Hepatic stellate cell (primary cell): ENCODE results near the gene PLTP.
A peak's percentile ranks its signal among the peaks of the same experiment; 100 is the strongest.

ENCODE experiments used
- DNase-seq: peaks from one replicate; pipeline ENCODE4 v3.0.0; 2011; ENCODE audit warnings: low spot score

The PLTP gene

GRCh38 chr20:45898285-45898684, 13.7 kb downstream of the PLTP start:
- no peak for DNase-seq

GRCh38 chr20:45897692-45898091, 14.3 kb downstream of the PLTP start:
- no peak for DNase-seq

- no peak for DNase-seq
These were observed 14.7 kb downstream of the PLTP start for GRCh38 chr20:45897289-45897688.

GRCh38 chr20:45896641-45897161, 15.3 kb downstream of the PLTP start:
- no peak for DNase-seq

- no peak for DNase-seq
These were observed 17.2 kb downstream of the PLTP start for GRCh38 chr20:45894797-45895196.

- no peak for DNase-seq
These were observed 18.1 kb downstream of the PLTP start for GRCh38 chr20:45893831-45894230.

- DNase-seq: no peak
These were observed 19.0 kb downstream of the PLTP start for GRCh38 chr20:45892828-45893500.

GRCh38 chr20:45892049-45892825, 19.7 kb downstream of the PLTP start:
- DNase-seq: peak; percentile 84

GRCh38 chr20:45890985-45891983, 20.7 kb downstream of the PLTP start, which contains the start of the genes CTSA and NEURL2:
CTSA (plus strand) TSS chr20:45891335; CDS start chr20:45891569, 234 bp downstream.
NEURL2 (minus strand) TSS chr20:45891208; CDS start chr20:45890991, 217 bp downstream.
- DNase-seq: peak; percentile 98

- peak; percentile 91 for DNase-seq
These were observed 21.6 kb downstream of the PLTP start for GRCh38 chr20:45890077-45890984.

- DNase-seq: no peak
These were observed 23.3 kb downstream of the PLTP start for GRCh38 chr20:45888681-45889080.

GRCh38 chr20:45887346-45887715, 24.6 kb downstream of the PLTP start, which contains the start of gene SPATA25:
SPATA25 (minus strand) TSS chr20:45887622; CDS start chr20:45887590, 32 bp downstream.
- DNase-seq: no peak

GRCh38 chr20:45886590-45887345, 25.2 kb downstream of the PLTP start:
- DNase-seq: no peak

GRCh38 chr20:45883100-45883469, 28.9 kb downstream of the PLTP start:
- no peak for DNase-seq

- no peak for DNase-seq
These were observed 29.4 kb downstream of the PLTP start for GRCh38 chr20:45882469-45883099.

- peak; percentile 100 for DNase-seq
These were observed 30.8 kb downstream of the PLTP start, which contains the start of gene ZSWIM1 for GRCh38 chr20:45880988-45881788. ZSWIM1 (plus strand) TSS chr20:45881227; CDS start chr20:45882593, 1,366 bp downstream.

- no peak for DNase-seq
These were observed 33.7 kb downstream of the PLTP start for GRCh38 chr20:45878076-45878761.

GRCh38 chr20:45874576-45874975, 37.4 kb downstream of the PLTP start:
- DNase-seq: no peak
